Gastrocnemius medialis (tissue), 4 donors: ENCODE data around the gene PRR22. TPM values are rescaled to one million over a fixed set of nuclear protein-coding genes. Genes with fewer than 3 reads are reported as not detected.

ENCODE experiments used
- ATAC-seq, 2 donors: fragments of 150-250 bp; one replicate each; pipeline ENCODE4 v1.9.1; 2016
- DNase-seq, 2 donors: peaks; one replicate each; pipeline ENCODE4 v3.0.0-alpha.2; 2019
- H3K27ac ChIP-seq, 4 donors: fragments of 200-600 bp; sonication (generic); 1 replicate in 1 of 4; 2 replicates in 3 of 4; pipeline ENCODE4 v1.5.1; 2016 to 2018; ENCODE audit warnings: mild to moderate bottlenecking in 2 of 4, moderate library complexity in 1 of 4
- H3K27me3 ChIP-seq, 3 donors: fragments of 200-600 bp; sonication (generic) in 2 of 3; 1 replicate in 1 of 3; 2 replicates in 2 of 3; pipeline versions ENCODE4 v1.5.1 to v1.6.0; 2016 to 2019; ENCODE audit warnings: mild to moderate bottlenecking in 1 of 3, moderate library complexity in 1 of 3
- H3K36me3 ChIP-seq, 2 donors: fragments of 200-600 bp; sonication (generic) in 1 of 2; one replicate each; pipeline ENCODE4 v1.5.1; 2017 to 2018
- H3K4me1 ChIP-seq, 2 donors: fragments of 200-600 bp; sonication (generic) in 1 of 2; one replicate each; pipeline ENCODE4 v1.5.1; 2016 to 2017; ENCODE audit warnings: mild to moderate bottlenecking in 2 of 2
- H3K4me3 ChIP-seq, 4 donors: fragments of 200-600 bp; sonication (generic) in 3 of 4; 1 replicate in 1 of 4; 2 replicates in 3 of 4; pipeline ENCODE4 v1.5.1; 2016 to 2019; ENCODE audit warnings: mild to moderate bottlenecking in 2 of 4
- H3K9me3 ChIP-seq, 3 donors: fragments of 200-600 bp; sonication (generic) in 2 of 3; 1 replicate in 1 of 3; 2 replicates in 2 of 3; pipeline ENCODE4 v1.5.1; 2016 to 2019
- POLR2A ChIP-seq, 2 donors: fragments of 450-650 bp; IDR thresholded peaks; one replicate each; pipeline ENCODE4 v1.6.1; 2017; ENCODE audit warnings: antibody characterized with exemption in 2 of 2, mild to moderate bottlenecking in 2 of 2, moderate library complexity in 2 of 2
- in situ Hi-C, 4 donors: fragments of 200-750 bp; cut with MboI; loops; one replicate each; pipeline versions ENCODE4 v1.15.0 to v1.8.0; 2017; ENCODE audit warnings: low sequenced_read_pairs in 4 of 4
- intact Hi-C: fragments of 100-400 bp; cut with DNase I; formaldehyde crosslinking; loops from one replicate; pipeline ENCODE4 v1.15.1; 2023; ENCODE audit warnings: low total_unique reads
- total RNA-seq, 4 donors: library from RNA; depleted of rRNA; stranded (reverse); fragments of >200 nt; gene quantifications; one replicate each; pipeline versions ENCODE4 v1.1.0 to v1.2.3, GENCODE V29; 2016
- TF ChIP-seq, protein P1 (sequence below), 5 experiments: fragments of 450-650 bp in 3 of 5; fragments of 200-600 bp in 2 of 5; sonication (generic) in 2 of 5; IDR thresholded peaks in 4 of 5; conservative IDR thresholded peaks in 1 of 5; 1 replicate in 4 of 5; 2 replicates in 1 of 5; pipeline ENCODE4 v1.5.1; 2016 to 2019; ENCODE audit warnings: antibody characterized with exemption in 5 of 5, mild to moderate bottlenecking in 3 of 5, moderate library complexity in 3 of 5

Gene PRR22
- total RNA-seq, 4 donors from 2014 or later, result 0.24 to 1.0 TPM; not detected in 2

DNA sequence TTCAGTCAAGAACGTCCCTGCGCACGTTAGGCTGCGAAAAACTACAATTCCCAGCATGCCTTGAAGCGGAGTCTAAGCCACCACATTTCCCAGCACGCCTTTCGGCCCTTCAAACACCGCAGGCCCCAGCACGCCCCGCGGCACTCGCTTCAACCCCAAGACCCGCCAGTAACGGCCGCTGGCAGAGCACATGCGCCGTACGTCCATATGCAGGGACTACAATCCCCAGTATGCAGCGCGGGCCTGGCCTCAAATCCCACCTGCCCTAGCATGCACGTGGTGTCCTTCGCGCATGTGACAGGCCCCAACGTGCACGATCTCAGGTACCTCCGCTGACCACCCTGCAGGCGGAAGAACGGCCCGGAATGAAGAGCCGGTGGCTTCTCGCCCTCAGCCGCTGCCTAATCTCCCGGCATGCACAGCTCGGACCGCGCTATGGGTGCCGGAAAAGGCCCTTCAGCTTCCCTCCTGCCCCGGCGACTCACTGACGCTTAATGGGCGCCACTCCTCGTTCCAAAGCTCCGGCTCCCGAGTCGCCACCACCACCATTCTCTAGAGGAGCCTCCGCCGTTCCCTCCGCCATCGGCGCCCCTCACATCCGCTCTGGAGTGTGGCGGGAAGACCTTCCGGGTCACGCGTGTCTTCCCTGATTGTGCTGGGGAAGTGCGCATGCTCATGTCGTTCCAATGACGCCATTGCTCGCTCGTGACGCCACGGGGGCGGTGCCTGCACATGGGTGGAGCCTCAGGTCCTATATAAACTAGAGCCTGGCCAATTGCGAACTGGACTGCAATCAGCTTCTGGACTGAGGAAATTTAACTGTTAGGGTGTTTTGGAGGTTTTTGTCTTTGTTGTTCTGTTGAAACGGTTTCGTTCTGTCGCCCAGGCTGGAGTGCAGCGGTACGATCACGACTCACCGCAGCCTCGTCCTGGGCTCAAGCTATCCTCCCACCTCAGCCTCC lies 6.3 kb upstream of the PRR22 start, which contains the start of gene DUS3L:
Gene DUS3L, minus strand, starts transcription at position 605 of the 962 bp plus-strand sequence. Its CDS starts 22 bp downstream, at position 583.
- DNase-seq (peak; percentile 96 to 98), ATAC-seq (peak; percentile 95 to 96)
- no peaks in the 10 kb centered on the region for H3K9me3 ChIP-seq
- in situ Hi-C loops (no loop called here), intact Hi-C loops (loop anchor here (1.0 to 5.0 kb wide), 5 partner anchors 71 to 1448 kb away; partner anchors contain the start of genes CATSPERD, LONP1, MPND and RANBP3)
- peaks cover 7 to 8% of the 10 kb centered on the region in 2 donors for H3K4me1 ChIP-seq
- TF ChIP-seq, protein P1, sequence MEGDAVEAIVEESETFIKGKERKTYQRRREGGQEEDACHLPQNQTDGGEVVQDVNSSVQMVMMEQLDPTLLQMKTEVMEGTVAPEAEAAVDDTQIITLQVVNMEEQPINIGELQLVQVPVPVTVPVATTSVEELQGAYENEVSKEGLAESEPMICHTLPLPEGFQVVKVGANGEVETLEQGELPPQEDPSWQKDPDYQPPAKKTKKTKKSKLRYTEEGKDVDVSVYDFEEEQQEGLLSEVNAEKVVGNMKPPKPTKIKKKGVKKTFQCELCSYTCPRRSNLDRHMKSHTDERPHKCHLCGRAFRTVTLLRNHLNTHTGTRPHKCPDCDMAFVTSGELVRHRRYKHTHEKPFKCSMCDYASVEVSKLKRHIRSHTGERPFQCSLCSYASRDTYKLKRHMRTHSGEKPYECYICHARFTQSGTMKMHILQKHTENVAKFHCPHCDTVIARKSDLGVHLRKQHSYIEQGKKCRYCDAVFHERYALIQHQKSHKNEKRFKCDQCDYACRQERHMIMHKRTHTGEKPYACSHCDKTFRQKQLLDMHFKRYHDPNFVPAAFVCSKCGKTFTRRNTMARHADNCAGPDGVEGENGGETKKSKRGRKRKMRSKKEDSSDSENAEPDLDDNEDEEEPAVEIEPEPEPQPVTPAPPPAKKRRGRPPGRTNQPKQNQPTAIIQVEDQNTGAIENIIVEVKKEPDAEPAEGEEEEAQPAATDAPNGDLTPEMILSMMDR (IDR thresholded peaks at IDR 0.05 in 4 of 5, conservative IDR thresholded peaks at IDR 0.05 in 1 of 5), result peak in 1 of 5 experiments; percentile 24
- peak; percentile 72 to 73 for TF ChIP-seq POLR2A (IDR thresholded peaks at IDR 0.05)
- H3K4me3 ChIP-seq, result peak within 1 kb of the TSS; percentile 78 to 94 (median 86)
- H3K27me3 ChIP-seq, result peaks cover 0 to 4% (median 0%) of the 10 kb centered on the region in 3 donors
- peaks cover 7 to 41% of the 10 kb centered on the region in 2 donors for H3K36me3 ChIP-seq
- peak within 1 kb of the TSS; percentile 96 to 99 (median 98) for H3K27ac ChIP-seq

DNA sequence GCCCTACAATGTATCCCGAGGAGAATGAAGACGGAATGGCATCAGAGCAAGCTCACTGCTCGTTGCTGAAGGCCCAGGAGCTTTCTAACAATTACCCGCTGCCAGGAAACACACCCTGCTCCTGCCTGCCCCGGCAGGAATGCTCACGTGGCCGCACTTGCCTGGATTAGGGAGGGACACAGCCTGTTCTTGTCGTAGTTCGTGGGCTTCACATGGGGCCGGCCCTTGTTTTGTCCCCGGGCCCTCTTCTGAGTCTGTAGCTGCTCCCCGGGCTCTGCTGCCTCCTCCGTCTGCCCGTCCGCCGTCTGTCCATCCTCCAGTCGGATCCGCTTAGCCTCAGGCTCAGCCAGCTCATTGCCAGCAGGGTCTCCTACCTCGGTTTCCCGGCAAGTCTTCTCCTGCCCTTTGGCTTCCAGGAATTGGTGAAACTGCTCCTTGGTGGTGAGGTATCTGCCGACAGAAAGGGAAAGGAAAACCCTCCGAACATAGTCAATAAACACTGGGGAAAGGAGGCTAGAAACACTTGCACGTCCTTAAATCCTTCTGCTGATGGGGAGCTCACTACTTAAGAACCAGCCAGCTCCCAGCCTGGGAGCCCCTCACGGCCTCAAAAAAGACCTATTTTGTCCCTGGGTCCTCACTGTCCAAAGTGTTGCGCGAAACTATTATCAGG lies 5.5 kb upstream of the PRR22 start:
- ATAC-seq, result no peak
- peaks cover 0 to 4% (median 0%) of the 10 kb centered on the region in 3 donors for H3K27me3 ChIP-seq
- in situ Hi-C loops, result no loop called here
- peak overlapping the region; percentile 96 to 99 (median 98) for H3K27ac ChIP-seq
- no peaks in the 10 kb centered on the region for H3K9me3 ChIP-seq
- peak overlapping the region; percentile 78 to 94 (median 86) for H3K4me3 ChIP-seq
- TF ChIP-seq, protein P1 (IDR thresholded peaks at IDR 0.05 in 4 of 5, conservative IDR thresholded peaks at IDR 0.05 in 1 of 5), result no peak
- TF ChIP-seq POLR2A (IDR thresholded peaks at IDR 0.05), result no peak
- peaks cover 7 to 8% of the 10 kb centered on the region in 2 donors for H3K4me1 ChIP-seq
- no peak for DNase-seq
- H3K36me3 ChIP-seq, result peaks cover 7 to 49% of the 10 kb centered on the region in 2 donors
- intact Hi-C loops, result loop anchor here (1.0 to 5.0 kb wide), 5 partner anchors 70 to 1447 kb away; partner anchors contain the start of genes CATSPERD, LONP1, MPND and RANBP3

DNA sequence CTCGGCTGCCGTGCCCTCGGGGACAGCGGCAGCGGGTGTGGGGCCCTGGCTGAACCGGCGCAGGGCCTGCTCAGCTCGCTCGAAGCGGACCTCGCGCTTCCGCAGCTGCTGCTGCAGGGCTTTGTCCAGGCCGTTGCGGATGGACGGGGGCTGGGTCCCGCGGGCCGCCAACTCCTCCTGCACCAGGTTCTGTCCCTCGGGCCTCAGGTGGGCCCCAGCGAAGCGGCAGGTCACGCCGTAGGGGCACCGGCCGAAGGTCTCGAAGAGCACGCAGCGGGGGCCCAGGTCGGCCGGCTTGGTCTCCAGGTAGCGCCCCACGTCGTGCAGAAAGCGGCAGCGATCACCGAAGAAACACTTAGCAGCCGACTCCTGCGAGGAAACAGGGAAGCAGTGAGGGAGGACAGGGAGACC lies 4.8 kb upstream of the PRR22 start:
- no peak overlapping the region for H3K27ac ChIP-seq
- H3K27me3 ChIP-seq, result peaks cover 0 to 3% (median 0%) of the 10 kb centered on the region in 3 donors
- peaks cover 7 to 56% of the 10 kb centered on the region in 2 donors for H3K36me3 ChIP-seq
- in situ Hi-C loops, result no loop called here
- H3K9me3 ChIP-seq, result no peaks in the 10 kb centered on the region
- TF ChIP-seq, protein P1 (IDR thresholded peaks at IDR 0.05 in 4 of 5, conservative IDR thresholded peaks at IDR 0.05 in 1 of 5), result no peak
- TF ChIP-seq POLR2A (IDR thresholded peaks at IDR 0.05), result no peak
- DNase-seq, result no peak
- H3K4me3 ChIP-seq, result no peak overlapping the region
- no peak for ATAC-seq
- intact Hi-C loops, result no loop called here
- H3K4me1 ChIP-seq, result peaks cover 7 to 8% of the 10 kb centered on the region in 2 donors

DNA sequence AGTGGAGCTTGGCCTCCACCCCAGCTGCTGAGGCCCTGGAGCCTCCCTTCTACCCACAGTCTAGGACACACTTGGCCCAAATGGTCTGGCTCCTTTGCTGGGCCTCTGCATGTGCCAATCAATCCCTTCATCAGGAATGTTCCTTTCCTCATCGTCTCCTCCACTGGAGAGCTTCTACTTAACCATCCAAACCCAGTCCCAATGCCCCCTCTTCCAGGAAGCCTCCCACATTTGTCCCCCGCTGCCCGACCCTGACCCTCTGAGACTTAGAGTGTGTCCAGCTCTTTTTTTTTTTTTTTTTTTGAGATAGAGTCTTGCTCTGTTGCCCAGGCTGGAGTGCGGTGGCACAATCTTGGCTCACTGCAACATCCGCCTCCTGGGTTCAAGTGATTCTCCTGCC lies 3.9 kb upstream of the PRR22 start:
- ATAC-seq (no peak), DNase-seq (no peak)
- intact Hi-C loops, result no loop called here
- peaks cover 7 to 57% of the 10 kb centered on the region in 2 donors for H3K36me3 ChIP-seq
- in situ Hi-C loops, result no loop called here
- H3K27me3 ChIP-seq, result no peaks in the 10 kb centered on the region
- H3K4me3 ChIP-seq, result no peak overlapping the region
- peaks cover 7 to 8% of the 10 kb centered on the region in 2 donors for H3K4me1 ChIP-seq
- no peak for TF ChIP-seq POLR2A (IDR thresholded peaks at IDR 0.05)
- TF ChIP-seq, protein P1 (IDR thresholded peaks at IDR 0.05 in 4 of 5, conservative IDR thresholded peaks at IDR 0.05 in 1 of 5), result no peak
- no peak overlapping the region for H3K27ac ChIP-seq
- H3K9me3 ChIP-seq, result no peaks in the 10 kb centered on the region
